Measurements from ENCODE around the gene CDK13. TPM values are rescaled to one million over a fixed set of nuclear protein-coding genes. Genes with fewer than 3 reads are reported as not detected.

The CDK13 gene
- total RNA-seq, 1 experiment from 2014 or later, result 45.9 TPM

DNA sequence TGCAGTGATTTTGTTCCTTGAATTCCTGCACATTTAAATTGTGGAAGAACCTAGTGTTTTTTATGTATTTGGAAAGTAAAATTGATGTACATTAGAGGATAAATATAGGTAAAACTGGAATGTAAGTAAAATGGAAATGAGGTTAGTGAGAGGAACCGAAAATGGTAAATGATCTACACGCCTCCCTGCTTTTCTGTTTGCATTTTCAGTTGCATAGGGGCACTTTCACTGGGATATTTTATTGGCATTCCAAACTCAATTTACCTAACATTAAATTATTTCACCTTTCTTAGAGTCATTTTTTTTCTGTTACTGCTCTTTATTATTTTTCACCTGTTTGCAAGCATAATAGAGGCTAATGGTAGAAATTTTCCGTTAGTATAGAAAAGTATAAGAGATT, 8.0 kb downstream of the CDK13 start:
- no TSS peak for BruUV-seq (replicated peaks)
- H3K9me3 Mint-ChIP-seq (ENCODE audit: unreplicated experiment), result no peaks in the 10 kb centered on the region
- ChIA-PET POLR2A (no interaction called here), CTCF (no interaction called here)
- H3K36me3 Mint-ChIP-seq (ENCODE audit: insufficient read depth, unreplicated experiment), result peaks cover 10% of the 10 kb centered on the region
- H3K4me3 Mint-ChIP-seq (ENCODE audit: unreplicated experiment), result no peak overlapping the region
- Histone ChIP-seq H3K27me3 (replicated peaks; ENCODE audit: control insufficient read depth, insufficient read depth, low read length) (no peaks in the 10 kb centered on the region), H3K9me3 (no peaks in the 10 kb centered on the region), H3K36me3 (ENCODE audit: control insufficient read depth, insufficient read depth, low read length) (peaks cover 1% of the 10 kb centered on the region; the same call in 1 of the 2 replicates), H3K4me3 (ENCODE audit: low read depth, low read length) (no peak overlapping the region), H3K4me1 (peaks cover 18% of the 10 kb centered on the region; the same call in 1 of the 2 replicates)
- DNase-seq, result no peak
- H3K27ac Mint-ChIP-seq (ENCODE audit: unreplicated experiment), result no peak overlapping the region
- no peaks in the 10 kb centered on the region for H3K4me1 Mint-ChIP-seq (ENCODE audit: low read depth, unreplicated experiment)
- no peaks in the 10 kb centered on the region for H3K27me3 Mint-ChIP-seq (ENCODE audit: insufficient read depth, unreplicated experiment)
- intact Hi-C loops (cut with micrococcal nuclease; ENCODE audit: unreplicated experiment), result no loop called here
- TF ChIP-seq, protein P1, sequence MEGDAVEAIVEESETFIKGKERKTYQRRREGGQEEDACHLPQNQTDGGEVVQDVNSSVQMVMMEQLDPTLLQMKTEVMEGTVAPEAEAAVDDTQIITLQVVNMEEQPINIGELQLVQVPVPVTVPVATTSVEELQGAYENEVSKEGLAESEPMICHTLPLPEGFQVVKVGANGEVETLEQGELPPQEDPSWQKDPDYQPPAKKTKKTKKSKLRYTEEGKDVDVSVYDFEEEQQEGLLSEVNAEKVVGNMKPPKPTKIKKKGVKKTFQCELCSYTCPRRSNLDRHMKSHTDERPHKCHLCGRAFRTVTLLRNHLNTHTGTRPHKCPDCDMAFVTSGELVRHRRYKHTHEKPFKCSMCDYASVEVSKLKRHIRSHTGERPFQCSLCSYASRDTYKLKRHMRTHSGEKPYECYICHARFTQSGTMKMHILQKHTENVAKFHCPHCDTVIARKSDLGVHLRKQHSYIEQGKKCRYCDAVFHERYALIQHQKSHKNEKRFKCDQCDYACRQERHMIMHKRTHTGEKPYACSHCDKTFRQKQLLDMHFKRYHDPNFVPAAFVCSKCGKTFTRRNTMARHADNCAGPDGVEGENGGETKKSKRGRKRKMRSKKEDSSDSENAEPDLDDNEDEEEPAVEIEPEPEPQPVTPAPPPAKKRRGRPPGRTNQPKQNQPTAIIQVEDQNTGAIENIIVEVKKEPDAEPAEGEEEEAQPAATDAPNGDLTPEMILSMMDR (IDR thresholded peaks at IDR 0.05; ENCODE audit: insufficient read depth in 1 of 2, low read depth in 1 of 2, low read length in 1 of 2, severe bottlenecking in 1 of 2, unreplicated experiment in 1 of 2), result no peak

DNA sequence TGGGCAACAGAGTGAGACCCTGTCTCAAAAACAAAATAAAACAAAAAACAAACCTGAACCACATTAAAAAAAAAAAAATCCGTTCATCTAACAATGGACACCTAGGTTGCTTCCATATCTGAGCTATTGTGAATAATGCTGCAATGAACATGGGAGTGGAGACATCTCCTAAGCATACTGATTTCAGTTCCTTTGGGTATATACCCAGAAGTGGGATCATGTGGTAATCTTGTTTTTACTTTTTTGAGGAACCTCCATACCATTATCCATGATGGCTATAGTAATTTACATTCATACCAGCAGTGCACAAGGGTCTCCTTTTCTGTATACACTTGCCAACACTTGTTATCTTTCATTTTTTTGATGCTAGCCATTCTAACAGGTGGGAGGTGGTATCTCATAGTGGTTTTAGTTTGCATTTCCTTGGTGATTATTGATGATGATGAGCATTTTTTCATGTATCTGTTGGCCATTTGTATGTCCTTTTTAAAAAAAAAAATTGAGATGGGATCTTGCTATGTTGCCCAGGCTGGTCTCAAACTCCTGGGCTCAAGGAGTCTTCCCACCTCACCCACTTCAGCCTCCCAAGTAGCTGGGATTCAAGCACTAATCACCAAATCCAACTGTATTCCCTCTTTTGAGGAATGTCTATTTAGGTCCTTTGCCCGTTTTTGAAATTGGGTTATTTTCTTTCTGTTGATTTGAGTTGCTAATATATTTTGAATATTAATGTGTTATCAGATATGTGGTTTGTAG, 17.5 kb downstream of the CDK13 start:
- Histone ChIP-seq H3K36me3 (ENCODE audit: control insufficient read depth, insufficient read depth, low read length) (no peaks in the 10 kb centered on the region), H3K27me3 (replicated peaks; ENCODE audit: control insufficient read depth, insufficient read depth, low read length) (no peaks in the 10 kb centered on the region), H3K4me3 (ENCODE audit: low read depth, low read length) (no peak overlapping the region), H3K4me1 (no peaks in the 10 kb centered on the region), H3K9me3 (no peaks in the 10 kb centered on the region)
- POLR2A ChIA-PET, result no interaction called here
- H3K36me3 Mint-ChIP-seq (ENCODE audit: insufficient read depth, unreplicated experiment), result peaks cover 30% of the 10 kb centered on the region
- TF ChIP-seq, protein P1 (IDR thresholded peaks at IDR 0.05; ENCODE audit: insufficient read depth in 1 of 2, low read depth in 1 of 2, low read length in 1 of 2, severe bottlenecking in 1 of 2, unreplicated experiment in 1 of 2), result no peak
- intact Hi-C loops (cut with micrococcal nuclease; ENCODE audit: unreplicated experiment), result no loop called here
- peaks cover 8% of the 10 kb centered on the region for H3K4me1 Mint-ChIP-seq (ENCODE audit: low read depth, unreplicated experiment)
- no peak overlapping the region for H3K4me3 Mint-ChIP-seq (ENCODE audit: unreplicated experiment)
- no peaks in the 10 kb centered on the region for H3K9me3 Mint-ChIP-seq (ENCODE audit: unreplicated experiment)
- H3K27ac Mint-ChIP-seq (ENCODE audit: unreplicated experiment), result no peak overlapping the region
- DNase-seq, result no peak
- H3K27me3 Mint-ChIP-seq (ENCODE audit: insufficient read depth, unreplicated experiment), result no peaks in the 10 kb centered on the region
- BruUV-seq (replicated peaks), result no TSS peak
- CTCF ChIA-PET, result no interaction called here

DNA sequence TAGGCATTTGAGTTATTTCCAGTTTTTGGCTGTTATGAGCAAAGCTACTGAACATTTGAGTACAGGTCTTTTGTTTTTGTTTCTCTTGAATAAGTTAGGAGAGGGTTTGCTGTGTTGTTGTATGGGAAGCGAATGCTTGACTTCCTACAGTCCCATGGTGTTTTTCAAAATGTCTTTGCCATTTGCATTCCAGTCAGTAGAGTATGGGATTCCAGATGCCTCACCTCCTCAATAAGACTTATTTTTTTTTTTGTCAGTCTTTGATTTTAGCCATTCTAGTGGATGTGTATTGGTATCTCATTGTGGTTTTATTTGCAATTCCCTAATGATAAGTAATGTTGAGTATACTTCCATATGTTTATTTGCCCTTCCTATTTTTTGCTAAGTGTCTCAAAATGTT, 19.4 kb downstream of the CDK13 start:
- Mint-ChIP-seq H3K36me3 (ENCODE audit: insufficient read depth, unreplicated experiment) (peaks cover 29% of the 10 kb centered on the region), H3K9me3 (ENCODE audit: unreplicated experiment) (no peaks in the 10 kb centered on the region), H3K4me1 (ENCODE audit: low read depth, unreplicated experiment) (peaks cover 8% of the 10 kb centered on the region), H3K4me3 (ENCODE audit: unreplicated experiment) (no peak overlapping the region), H3K27me3 (ENCODE audit: insufficient read depth, unreplicated experiment) (no peaks in the 10 kb centered on the region), H3K27ac (ENCODE audit: unreplicated experiment) (no peak overlapping the region)
- no peak overlapping the region for H3K4me3 ChIP-seq (ENCODE audit: low read depth, low read length)
- H3K27me3 ChIP-seq (replicated peaks; ENCODE audit: control insufficient read depth, insufficient read depth, low read length), result no peaks in the 10 kb centered on the region
- CTCF ChIA-PET, result no interaction called here
- TF ChIP-seq, protein P1 (IDR thresholded peaks at IDR 0.05; ENCODE audit: insufficient read depth in 1 of 2, low read depth in 1 of 2, low read length in 1 of 2, severe bottlenecking in 1 of 2, unreplicated experiment in 1 of 2), result no peak
- no TSS peak for BruUV-seq (replicated peaks)
- POLR2A ChIA-PET, result no interaction called here
- H3K36me3 ChIP-seq (ENCODE audit: control insufficient read depth, insufficient read depth, low read length), result no peaks in the 10 kb centered on the region
- intact Hi-C loops (cut with micrococcal nuclease; ENCODE audit: unreplicated experiment), result no loop called here
- no peak for DNase-seq
- H3K9me3 ChIP-seq, result no peaks in the 10 kb centered on the region
- H3K4me1 ChIP-seq, result no peaks in the 10 kb centered on the region
